H1 (cell line): ENCODE data around the gene MYLK. TPM values are rescaled to one million over a fixed set of nuclear protein-coding genes. Genes with fewer than 3 reads are reported as not detected.

Source experiments
- CTCF ChIA-PET: fragments of 300-600 bp; sonication (Branson Sonifier 250); formaldehyde crosslinking; loops from one replicate; lab custom pipeline; 2021; ENCODE audit not compliant: partially characterized antibody; lab: Charles Lee
- POLR2A ChIA-PET: fragments of 300-600 bp; sonication (Branson Sonifier 250); formaldehyde crosslinking; loops from one replicate; lab custom pipeline; 2021; ENCODE audit warnings: inconsistent platforms; ENCODE audit not compliant: partially characterized antibody; lab: Charles Lee
- DNase-seq, 2 experiments: peaks; one replicate each; pipeline versions ENCODE4 v3.0.0 to v3.0.0-alpha.2; 2010 to 2022; ENCODE audit warnings: low spot score in 2 of 2, low read depth in 1 of 2, mixed read lengths in 1 of 2
- FAIRE-seq: peaks from 2 replicates; lab custom pipeline; 2011; peaks lifted over from hg19 to GRCh38; lab: Jason Lieb, UNC
- H2AFZ ChIP-seq: 2 replicates; pipeline ENCODE4 v1.8.1; 2012; ENCODE audit warnings: low read length, inconsistent platforms
- H2AK5ac ChIP-seq: 2 replicates; pipeline ENCODE4 v1.6.1; 2013; ENCODE audit warnings: low read depth, low read length
- H2BK120ac ChIP-seq: replicated peaks from 2 replicates; pipeline ENCODE3; 2013; ENCODE audit warnings: low read depth, low read length, inconsistent platforms
- H2BK12ac ChIP-seq: 2 replicates; pipeline ENCODE4 v1.6.1; 2013; ENCODE audit warnings: low read depth, low read length
- H2BK15ac ChIP-seq: 2 replicates; pipeline ENCODE4 v1.6.1; 2013; ENCODE audit warnings: low read length
- H2BK20ac ChIP-seq: 2 replicates; pipeline ENCODE4 v1.6.1; 2013; ENCODE audit warnings: low read length
- H2BK5ac ChIP-seq: 2 replicates; pipeline ENCODE4 v1.6.1; 2013; ENCODE audit warnings: low read depth, low read length
- H3K14ac ChIP-seq: 2 replicates; pipeline ENCODE4 v1.6.1; 2013; ENCODE audit warnings: inconsistent platforms; ENCODE audit not compliant: insufficient read length
- H3K18ac ChIP-seq: 2 replicates; pipeline ENCODE4 v1.6.1; 2013; ENCODE audit warnings: low read length; ENCODE audit errors: extremely low read depth
- H3K23ac ChIP-seq: 2 replicates; pipeline ENCODE4 v1.6.1; 2013; ENCODE audit warnings: inconsistent platforms; ENCODE audit not compliant: insufficient read length
- H3K23me2 ChIP-seq: 2 replicates; pipeline ENCODE4 v1.6.1; 2013; ENCODE audit warnings: low read depth, low read length
- H3K27ac ChIP-seq: 2 replicates; pipeline ENCODE4 v1.6.1; 2011; ENCODE audit warnings: low read depth, low read length, inconsistent platforms
- H3K27me3 ChIP-seq, 4 experiments: replicated peaks in 1 of 4; 1 replicate in 1 of 4; 2 replicates in 3 of 4; pipeline versions ENCODE4 v1.6.1 to v1.8.1; 2011 to 2013; ENCODE audit warnings: low read length in 3 of 4, mild to moderate bottlenecking in 3 of 4, inconsistent platforms in 2 of 4, mixed read lengths in 2 of 4, moderate library complexity in 1 of 4; ENCODE audit not compliant: control insufficient read depth in 3 of 4, insufficient read depth in 3 of 4; ENCODE audit errors: extremely low read depth in 1 of 4
- H3K36me3 ChIP-seq, 4 experiments: 2 replicates each; pipeline versions ENCODE4 v1.6.1 to v1.8.1; 2011 to 2013; ENCODE audit warnings: mild to moderate bottlenecking in 4 of 4, low read length in 3 of 4, moderate library complexity in 2 of 4, control low read depth in 1 of 4, inconsistent platforms in 1 of 4; ENCODE audit not compliant: insufficient read depth in 4 of 4, control insufficient read depth in 2 of 4
- H3K4ac ChIP-seq: replicated peaks from 2 replicates; pipeline ENCODE3; 2013; ENCODE audit warnings: low read length, low read depth, mixed read lengths, inconsistent platforms; ENCODE audit not compliant: insufficient read length
- H3K4me1 ChIP-seq, 4 experiments: replicated peaks in 1 of 4; 1 replicate in 1 of 4; 2 replicates in 3 of 4; pipeline versions ENCODE4 v1.6.1 to v1.8.1; 2011 to 2013; ENCODE audit warnings: low read length in 3 of 4, inconsistent platforms in 2 of 4, mixed read lengths in 1 of 4; ENCODE audit not compliant: insufficient read depth in 4 of 4, control insufficient read depth in 3 of 4
- H3K4me2 ChIP-seq, 2 experiments: 2 replicates each; pipeline versions ENCODE4 v1.6.1 to v1.8.1; 2011 to 2013; ENCODE audit warnings: low read depth in 2 of 2, low read length in 2 of 2, control low read depth in 1 of 2, inconsistent platforms in 1 of 2, mild to moderate bottlenecking in 1 of 2; ENCODE audit not compliant: insufficient read depth in 1 of 2
- H3K4me3 ChIP-seq, 4 experiments: fragments of 200-600, 300-600 bp in 1 of 4; sonication (generic), shearing (Covaris generic), sonication (Bioruptor Twin) in 1 of 4; 2 replicates each; pipeline versions ENCODE4 v1.5.1 to v1.8.1; 2011 to 2016; ENCODE audit warnings: low read length in 4 of 4, low read depth in 3 of 4, control low read depth in 2 of 4, inconsistent platforms in 2 of 4, mild to moderate bottlenecking in 2 of 4, mixed read lengths in 1 of 4, moderate library complexity in 1 of 4; ENCODE audit not compliant: insufficient read depth in 2 of 4; ENCODE audit errors: extremely low read depth in 1 of 4
- H3K56ac ChIP-seq: replicated peaks from 2 replicates; pipeline ENCODE3; 2013; ENCODE audit warnings: low read depth, mild to moderate bottlenecking, mixed read lengths, low read length, inconsistent platforms; ENCODE audit not compliant: insufficient read length
- H3K79me1 ChIP-seq: 2 replicates; pipeline ENCODE4 v1.6.1; 2013; ENCODE audit warnings: low read depth, low read length, control low read depth
- H3K79me2 ChIP-seq, 2 experiments: 2 replicates each; pipeline versions ENCODE4 v1.6.1 to v1.8.1; 2012 to 2013; ENCODE audit warnings: low read length in 2 of 2, mild to moderate bottlenecking in 2 of 2, inconsistent platforms in 1 of 2; ENCODE audit not compliant: insufficient read depth in 2 of 2, control insufficient read depth in 1 of 2
- H3K9ac ChIP-seq, 4 experiments: replicated peaks in 1 of 4; 1 replicate in 1 of 4; 2 replicates in 3 of 4; pipeline versions ENCODE4 v1.6.1 to v1.8.1; 2011 to 2013; ENCODE audit warnings: low read depth in 3 of 4, low read length in 3 of 4, control low read depth in 2 of 4, mild to moderate bottlenecking in 2 of 4, moderate library complexity in 2 of 4, inconsistent platforms in 1 of 4; ENCODE audit errors: extremely low read depth in 1 of 4
- H3K9me3 ChIP-seq, 2 experiments: 2 replicates each; pipeline versions ENCODE4 v1.6.1 to v1.8.1; 2012 to 2013; ENCODE audit warnings: mild to moderate bottlenecking in 2 of 2, moderate library complexity in 2 of 2, control low read depth in 1 of 2, inconsistent platforms in 1 of 2, low read depth in 1 of 2, low read length in 1 of 2, mixed read lengths in 1 of 2; ENCODE audit not compliant: insufficient read depth in 2 of 2
- H4K20me1 ChIP-seq, 2 experiments: replicated peaks in 1 of 2; 2 replicates each; pipeline versions ENCODE3 to v1.8.1; 2011 to 2013; ENCODE audit warnings: inconsistent platforms in 2 of 2, low read length in 2 of 2, mild to moderate bottlenecking in 1 of 2; ENCODE audit not compliant: insufficient read depth in 2 of 2, control insufficient read depth in 1 of 2
- H4K5ac ChIP-seq: 2 replicates; pipeline ENCODE4 v1.6.1; 2013; ENCODE audit warnings: low read length, low read depth, mixed read lengths, inconsistent platforms; ENCODE audit not compliant: insufficient read length
- H4K8ac ChIP-seq: 2 replicates; pipeline ENCODE4 v1.8.0; 2013; ENCODE audit warnings: mild to moderate bottlenecking, moderate library complexity, low read length, inconsistent platforms; ENCODE audit not compliant: insufficient read depth; ENCODE audit errors: extremely low read depth
- H4K91ac ChIP-seq: replicated peaks from 2 replicates; pipeline ENCODE3; 2013; ENCODE audit warnings: low read length, mixed read lengths, inconsistent platforms; ENCODE audit not compliant: insufficient read length
- CBX5 ChIP-seq: fragments of 300-800, 300-1000 bp; sonication (generic); IDR thresholded peaks from 2 replicates; pipeline ENCODE4 v1.7.1; 2016; ENCODE audit warnings: antibody characterized with exemption, low read length, low read depth
- E2F6 ChIP-seq: IDR thresholded peaks from 2 replicates; pipeline ENCODE4 v1.6.1; 2012; ENCODE audit warnings: inconsistent platforms
- MAFK ChIP-seq: IDR thresholded peaks from 2 replicates; pipeline ENCODE4 v1.6.1; 2012; ENCODE audit warnings: low read depth, mild to moderate bottlenecking, improper control_type of control experiment, low read length
- SAP30 ChIP-seq: fragments of 300-600 bp; sonication (generic); IDR thresholded peaks from 2 replicates; pipeline ENCODE4 v1.7.1; 2012; ENCODE audit warnings: low read length, moderate library complexity, mild to moderate bottlenecking, inconsistent platforms; ENCODE audit not compliant: insufficient read depth, insufficient replicate concordance
- SIRT6 ChIP-seq: IDR thresholded peaks from one replicate; pipeline ENCODE4 v1.7.1; 2012; ENCODE audit warnings: low read length, inconsistent platforms
- SP1 ChIP-seq: IDR thresholded peaks from 2 replicates; pipeline ENCODE4 v1.6.1; 2011; ENCODE audit warnings: low read depth, low read length
- polyA plus RNA-seq, 7 experiments: library from polyadenylated mRNA; depleted of rRNA in 3 of 7; stranded (reverse) in 5 of 7; unstranded in 2 of 7; fragments of >200 nt in 5 of 7; fragments of 200-250 nt in 2 of 7; gene quantifications; 1 replicate in 5 of 7; 2 replicates in 1 of 7; 4 replicates in 1 of 7; pipeline versions ENCODE4 v1.2.1 to v1.2.3, GENCODE V29; 2011 to 2013; ENCODE audit warnings: missing spikeins in 2 of 7, mixed read lengths in 2 of 7
- total RNA-seq: library from RNA; stranded (reverse); fragmentation: NEBNext Ultra II Directional; extraction: Animal tissue kit (Norgen Biotek cat#: 25700); gene quantifications from 2 replicates; pipeline ENCODE4 v1.2.1, GENCODE V29; 2021

Gene MYLK
- total and polyA plus RNA-seq, 2 of the 8 experiments (the other 6 are each of a cell fraction or from before 2014, with no cell fraction given), result 11.6 to 21.3 TPM

- ChIA-PET CTCF (interaction anchor here (0.9 kb wide), 1 partner anchor 13 kb away, joined by 3 read pairs; no protein-coding TSS in a partner anchor), POLR2A (no interaction called here)
- no peak overlapping the region for H2BK120ac ChIP-seq
- H3K4me1 ChIP-seq, result peaks cover 0 to 3% (median 0%) of the 10 kb centered on the region in 4 experiments; a peak in 5 of 7 replicates
- H3K4ac ChIP-seq, result no peak overlapping the region
- TF ChIP-seq SAP30 (no peak), MAFK (no peak), E2F6 (no peak), CBX5 (no peak), SIRT6 (no peak), SP1 (no peak)
- H3K27me3 ChIP-seq, result no peaks in the 10 kb centered on the region
- no peaks in the 10 kb centered on the region for H3K9me3 ChIP-seq
- H3K56ac ChIP-seq, result no peak overlapping the region
- H2BK15ac ChIP-seq, result no peak overlapping the region
- no peak overlapping the region for H3K9ac ChIP-seq
- H3K79me2 ChIP-seq, result no peaks in the 10 kb centered on the region
- H3K18ac ChIP-seq, result no peak overlapping the region
- no peak for DNase-seq
- no peak overlapping the region for H4K91ac ChIP-seq
- H3K4me2 ChIP-seq, result no peak overlapping the region
- H3K4me3 ChIP-seq, result no peak overlapping the region
- no peak overlapping the region for H3K23ac ChIP-seq
- no peak for FAIRE-seq
- H3K36me3 ChIP-seq, result no peaks in the 10 kb centered on the region
- no peaks in the 10 kb centered on the region for H3K23me2 ChIP-seq
- no peaks in the 10 kb centered on the region for H3K79me1 ChIP-seq
- no peak overlapping the region for H2BK12ac ChIP-seq
- H2AK5ac ChIP-seq, result no peak overlapping the region
- H4K5ac ChIP-seq, result no peak overlapping the region
- no peak overlapping the region for H2AFZ ChIP-seq
- H3K27ac ChIP-seq, result no peak overlapping the region
- H2BK5ac ChIP-seq, result no peak overlapping the region
- H2BK20ac ChIP-seq, result no peak overlapping the region
- H4K20me1 ChIP-seq, result no peaks in the 10 kb centered on the region
- H4K8ac ChIP-seq, result no peak overlapping the region
- H3K14ac ChIP-seq, result no peak overlapping the region
Observed at GRCh38 chr3:123801474-123801873, 82.7 kb downstream of the MYLK start.
